Stimulated activated CD8-positive, alpha-beta memory T cell treated with anti-CD3 and anti-CD28 coated beads, Interleukin-2, amount 100 ng/mL, for 1 hour (primary cell): ENCODE data around the gene DAPK1.

ENCODE experiments used
- DNase-seq, 2 donors: peaks; one replicate each; pipeline ENCODE4 v3.0.0-alpha.2; 2020; ENCODE audit warnings: low read depth in 2 of 2

Gene DAPK1

GRCh38 chr9:87516926-87517290, 19.2 kb downstream of the DAPK1 start:
- DNase-seq: no peak

- DNase-seq: no peak
Observed at GRCh38 chr9:87517732-87518131, 20.1 kb downstream of the DAPK1 start.

GRCh38 chr9:87518702-87519335, 21.2 kb downstream of the DAPK1 start:
- no peak for DNase-seq

- DNase-seq: no peak
Observed at GRCh38 chr9:87519461-87519860, 21.8 kb downstream of the DAPK1 start.

GRCh38 chr9:87520172-87520683, 22.6 kb downstream of the DAPK1 start:
- no peak for DNase-seq

GRCh38 chr9:87521834-87522233, 24.2 kb downstream of the DAPK1 start:
- no peak for DNase-seq

GRCh38 chr9:87524061-87524460, 26.4 kb downstream of the DAPK1 start:
- no peak for DNase-seq

- no peak for DNase-seq
Observed at GRCh38 chr9:87525546-87526303, 28.1 kb downstream of the DAPK1 start.

- no peak for DNase-seq
Observed at GRCh38 chr9:87527211-87527916, 29.7 kb downstream of the DAPK1 start.

- no peak for DNase-seq
Observed at GRCh38 chr9:87528969-87529368, 31.3 kb downstream of the DAPK1 start.

- DNase-seq: no peak
Observed at GRCh38 chr9:87529671-87530070, 32.0 kb downstream of the DAPK1 start.

- no peak for DNase-seq
Observed at GRCh38 chr9:87530716-87531115, 33.0 kb downstream of the DAPK1 start.

GRCh38 chr9:87531370-87532295, 34.0 kb downstream of the DAPK1 start:
- no peak for DNase-seq

- no peak for DNase-seq
Observed at GRCh38 chr9:87533271-87533670, 35.6 kb downstream of the DAPK1 start.

- no peak for DNase-seq
Observed at GRCh38 chr9:87534036-87534435, 36.4 kb downstream of the DAPK1 start.

- no peak for DNase-seq
Observed at GRCh38 chr9:87534957-87535356, 37.3 kb downstream of the DAPK1 start.

- DNase-seq: no peak
Observed at GRCh38 chr9:87535817-87536539, 38.3 kb downstream of the DAPK1 start.

- DNase-seq: no peak
Observed at GRCh38 chr9:87537625-87538024, 40.0 kb downstream of the DAPK1 start.

GRCh38 chr9:87540444-87541105, 42.9 kb downstream of the DAPK1 start:
- DNase-seq: no peak

GRCh38 chr9:87541663-87542062, 44.0 kb downstream of the DAPK1 start:
- DNase-seq: no peak
